GM12878 (cell line): ENCODE measurements around the gene MYOM1. TPM values are rescaled to one million over a fixed set of nuclear protein-coding genes. Genes with fewer than 3 reads are reported as not detected.

ENCODE experiments used
- BHLHE40 ChIP-seq, 2 experiments: fragments of 450-650 bp in 1 of 2; IDR thresholded peaks; 2 replicates each; pipeline ENCODE4 v1.6.1; 2011 to 2017; ENCODE audit warnings: low read depth in 2 of 2, borderline replicate concordance in 1 of 2, improper control_type of control experiment in 1 of 2, low read length in 1 of 2, mild to moderate bottlenecking in 1 of 2
- CHD1 ChIP-seq: IDR thresholded peaks from 2 replicates; pipeline ENCODE4 v1.6.1; 2012; ENCODE audit warnings: low read depth, low read length, improper control_type of control experiment
- CREB1 ChIP-seq: IDR thresholded peaks from 2 replicates; pipeline ENCODE4 v1.6.1; 2012; ENCODE audit warnings: low read depth, mild to moderate bottlenecking, inconsistent platforms
- EP300 ChIP-seq, 2 experiments: fragments of 150-350 bp in 1 of 2; IDR thresholded peaks; 2 replicates each; pipeline ENCODE4 v1.6.1; 2011 to 2012; ENCODE audit warnings: low read depth in 2 of 2, low read length in 2 of 2, borderline replicate concordance in 1 of 2, improper control_type of control experiment in 1 of 2, inconsistent platforms in 1 of 2; ENCODE audit not compliant: control insufficient read depth in 1 of 2
- ETV6 ChIP-seq, 2 experiments: fragments of 450-650 bp in 1 of 2; IDR thresholded peaks in 1 of 2; conservative IDR thresholded peaks in 1 of 2; 2 replicates each; pipeline ENCODE4 v1.6.1; 2014; ENCODE audit warnings: antibody characterized with exemption in 1 of 2, borderline replicate concordance in 1 of 2, low read depth in 1 of 2, mild to moderate bottlenecking in 1 of 2, moderate library complexity in 1 of 2
- FOS ChIP-seq: IDR thresholded peaks from 3 replicates; pipeline ENCODE4 v1.6.1; 2011; ENCODE audit warnings: borderline replicate concordance; ENCODE audit not compliant: insufficient read length; ENCODE audit errors: extremely low read depth
- HDAC2 ChIP-seq: fragments of 200-600 bp; sonication (generic); IDR thresholded peaks from 2 replicates; pipeline ENCODE4 v1.6.1; 2017
- MTA2 ChIP-seq: fragments of 450-650 bp; IDR thresholded peaks from 2 replicates; pipeline ENCODE4 v1.6.1; 2016; ENCODE audit warnings: low read depth, mild to moderate bottlenecking, moderate library complexity
- NR2C1 ChIP-seq: fragments of 450-650 bp; IDR thresholded peaks from 2 replicates; pipeline ENCODE4 v1.6.1; 2017; ENCODE audit warnings: antibody characterized with exemption, mild to moderate bottlenecking, moderate library complexity
- POLR2AphosphoS5 ChIP-seq: IDR thresholded peaks from 2 replicates; pipeline ENCODE4 v1.6.1; 2011; ENCODE audit warnings: mild to moderate bottlenecking, low read length, inconsistent platforms
- SMARCA5 ChIP-seq: fragments of 450-650 bp; IDR thresholded peaks from 2 replicates; pipeline ENCODE4 v1.6.1; 2017; ENCODE audit warnings: mild to moderate bottlenecking
- SRF ChIP-seq, 2 experiments: IDR thresholded peaks; 2 replicates each; pipeline ENCODE4 v1.6.1; 2011; ENCODE audit warnings: low read depth in 2 of 2, low read length in 2 of 2, mild to moderate bottlenecking in 1 of 2, moderate library complexity in 1 of 2
- YBX1 ChIP-seq: fragments of 450-650 bp; IDR thresholded peaks from 2 replicates; pipeline ENCODE4 v1.6.1; 2016; ENCODE audit warnings: antibody characterized with exemption
- ZBED1 ChIP-seq: IDR thresholded peaks from 2 replicates; pipeline ENCODE4 v1.6.1; 2016; ENCODE audit warnings: borderline replicate concordance
- ZNF207 ChIP-seq: fragments of 450-650 bp; IDR thresholded peaks from 2 replicates; pipeline ENCODE4 v1.6.1; 2014; ENCODE audit warnings: antibody characterized with exemption, mild to moderate bottlenecking, borderline replicate concordance
- polyA plus RNA-seq, 11 experiments: library from polyadenylated mRNA; depleted of rRNA in 4 of 11; unstranded in 6 of 11; stranded (reverse) in 5 of 11; fragments of >200 nt; fragmentation: Nextera tagmentation in 4 of 11; fragmentation: Illumina TruSeq in 1 of 11; extraction: Ambion mirVana in 4 of 11; extraction: Trizol in 1 of 11; gene quantifications; 1 replicate in 1 of 11; 2 replicates in 10 of 11; pipeline versions ENCODE4 v1.2.1 to v1.2.3, GENCODE V29; 2011 to 2016; ENCODE audit warnings: inconsistent platforms in 2 of 11, missing spikeins in 2 of 11, low read depth in 1 of 11
- total RNA-seq, 4 experiments: library from RNA; depleted of rRNA in 3 of 4; stranded (reverse); fragments of >200 nt in 3 of 4; fragmentation: Illumina TruSeq in 1 of 4; extraction: Trizol in 1 of 4; gene quantifications; 2 replicates each; pipeline versions ENCODE4 v1.2.1 to v1.2.3, GENCODE V29; 2013 to 2021
- TF ChIP-seq, protein P1 (sequence below): fragments of 450-650 bp; IDR thresholded peaks from 2 replicates; pipeline ENCODE4 v1.6.1; 2017; ENCODE audit warnings: borderline replicate concordance
- TF ChIP-seq, protein P2 (sequence below): fragments of 450-650 bp; formaldehyde crosslinking; IDR thresholded peaks from 2 replicates; pipeline ENCODE4 v1.4.0; 2022; ENCODE audit warnings: mild to moderate bottlenecking, moderate library complexity
- TF ChIP-seq, protein P3 (sequence below): IDR thresholded peaks from 2 replicates; pipeline ENCODE4 v1.6.1; 2011; ENCODE audit warnings: low read depth, mild to moderate bottlenecking, low read length, moderate library complexity, borderline replicate concordance; ENCODE audit errors: extremely low read depth
- TF ChIP-seq, protein P4 (sequence below), 3 experiments: IDR thresholded peaks in 2 of 3; conservative IDR thresholded peaks in 1 of 3; 2 replicates each; pipeline ENCODE4 v1.5.1; 2011; ENCODE audit warnings: low read depth in 3 of 3, low read length in 3 of 3, mild to moderate bottlenecking in 3 of 3, control low read depth in 2 of 3, moderate library complexity in 2 of 3, inconsistent platforms in 1 of 3, mixed read lengths in 1 of 3; ENCODE audit not compliant: control insufficient read depth in 2 of 3, insufficient read depth in 1 of 3; ENCODE audit errors: extremely low read depth in 1 of 3

MYOM1 gene
- total and polyA plus RNA-seq, 10 of the 15 experiments (the other 5 are each of a cell fraction or from before 2014, with no cell fraction given) = 0.06 to 1.0 (median 0.57) TPM

DNA sequence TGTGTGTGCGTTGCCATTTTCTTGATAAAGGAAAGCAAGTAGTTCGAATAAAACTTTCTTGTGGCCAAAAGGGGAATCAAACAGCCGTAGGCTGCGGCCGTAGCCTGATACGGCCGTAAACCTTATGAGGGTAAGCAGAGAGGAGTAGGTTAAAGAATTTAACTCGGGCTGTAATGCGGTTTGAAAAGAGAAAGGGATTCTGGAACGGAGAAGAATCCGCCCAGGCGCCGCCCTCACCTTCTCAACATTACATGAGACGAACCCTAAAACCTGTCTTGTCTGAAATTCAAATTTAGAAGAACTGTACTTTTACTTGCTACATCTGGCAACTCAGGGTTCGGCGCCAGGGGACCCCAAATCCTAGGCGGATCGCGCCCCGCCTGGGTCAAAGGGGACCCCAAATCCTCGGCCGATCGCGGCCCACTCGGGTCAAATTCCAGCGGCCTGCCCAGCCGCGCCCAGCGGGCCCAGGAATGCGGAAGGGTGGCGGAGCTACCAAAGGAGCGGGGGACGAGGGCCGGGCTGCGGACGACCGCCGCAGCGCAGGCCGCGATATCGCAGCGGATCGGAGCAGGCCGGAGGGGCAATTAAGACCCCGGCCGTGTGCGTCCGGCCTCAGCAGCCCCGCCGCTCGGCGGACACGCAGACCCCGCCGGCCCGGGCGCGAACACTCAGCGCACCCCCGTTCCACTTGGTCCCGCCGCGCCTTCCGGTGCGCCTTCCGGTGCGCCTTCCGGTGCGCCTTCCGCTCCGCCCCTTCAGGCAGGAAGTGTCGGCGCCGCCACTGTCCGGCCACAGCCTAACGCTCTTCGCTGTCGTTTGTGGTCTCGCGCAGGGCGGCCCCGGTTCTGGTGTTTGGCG is 41.8 kb upstream of the MYOM1 start, which contains the start of gene MYL12B (continued):
- TF ChIP-seq, protein P1, sequence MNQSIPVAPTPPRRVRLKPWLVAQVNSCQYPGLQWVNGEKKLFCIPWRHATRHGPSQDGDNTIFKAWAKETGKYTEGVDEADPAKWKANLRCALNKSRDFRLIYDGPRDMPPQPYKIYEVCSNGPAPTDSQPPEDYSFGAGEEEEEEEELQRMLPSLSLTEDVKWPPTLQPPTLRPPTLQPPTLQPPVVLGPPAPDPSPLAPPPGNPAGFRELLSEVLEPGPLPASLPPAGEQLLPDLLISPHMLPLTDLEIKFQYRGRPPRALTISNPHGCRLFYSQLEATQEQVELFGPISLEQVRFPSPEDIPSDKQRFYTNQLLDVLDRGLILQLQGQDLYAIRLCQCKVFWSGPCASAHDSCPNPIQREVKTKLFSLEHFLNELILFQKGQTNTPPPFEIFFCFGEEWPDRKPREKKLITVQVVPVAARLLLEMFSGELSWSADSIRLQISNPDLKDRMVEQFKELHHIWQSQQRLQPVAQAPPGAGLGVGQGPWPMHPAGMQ = no peak
- TF ChIP-seq, protein P2, sequence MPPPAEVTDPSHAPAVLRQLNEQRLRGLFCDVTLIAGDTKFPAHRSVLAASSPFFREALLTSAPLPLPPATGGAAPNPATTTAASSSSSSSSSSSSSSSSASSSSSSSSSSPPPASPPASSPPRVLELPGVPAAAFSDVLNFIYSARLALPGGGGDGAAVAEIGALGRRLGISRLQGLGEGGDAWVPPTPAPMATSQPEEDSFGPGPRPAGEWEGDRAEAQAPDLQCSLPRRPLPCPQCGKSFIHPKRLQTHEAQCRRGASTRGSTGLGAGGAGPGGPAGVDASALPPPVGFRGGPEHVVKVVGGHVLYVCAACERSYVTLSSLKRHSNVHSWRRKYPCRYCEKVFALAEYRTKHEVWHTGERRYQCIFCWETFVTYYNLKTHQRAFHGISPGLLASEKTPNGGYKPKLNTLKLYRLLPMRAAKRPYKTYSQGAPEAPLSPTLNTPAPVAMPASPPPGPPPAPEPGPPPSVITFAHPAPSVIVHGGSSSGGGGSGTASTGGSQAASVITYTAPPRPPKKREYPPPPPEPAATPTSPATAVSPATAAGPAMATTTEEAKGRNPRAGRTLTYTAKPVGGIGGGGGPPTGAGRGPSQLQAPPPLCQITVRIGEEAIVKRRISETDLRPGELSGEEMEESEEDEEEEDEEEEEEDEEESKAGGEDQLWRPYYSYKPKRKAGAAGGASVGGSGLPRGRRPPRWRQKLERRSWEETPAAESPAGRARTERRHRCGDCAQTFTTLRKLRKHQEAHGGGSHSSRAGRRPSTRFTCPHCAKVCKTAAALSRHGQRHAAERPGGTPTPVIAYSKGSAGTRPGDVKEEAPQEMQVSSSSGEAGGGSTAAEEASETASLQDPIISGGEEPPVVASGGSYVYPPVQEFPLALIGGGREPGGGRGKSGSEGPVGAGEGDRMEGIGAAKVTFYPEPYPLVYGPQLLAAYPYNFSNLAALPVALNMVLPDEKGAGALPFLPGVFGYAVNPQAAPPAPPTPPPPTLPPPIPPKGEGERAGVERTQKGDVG (CRISPR knock-in tag) = no peak
- no peak for TF ChIP-seq EP300 (IDR thresholded peaks at IDR 0.05; ENCODE audit: borderline replicate concordance in 1 of 2, control insufficient read depth in 1 of 2, low read depth in 2 of 2, low read length in 2 of 2)
- TF ChIP-seq, protein P3, sequence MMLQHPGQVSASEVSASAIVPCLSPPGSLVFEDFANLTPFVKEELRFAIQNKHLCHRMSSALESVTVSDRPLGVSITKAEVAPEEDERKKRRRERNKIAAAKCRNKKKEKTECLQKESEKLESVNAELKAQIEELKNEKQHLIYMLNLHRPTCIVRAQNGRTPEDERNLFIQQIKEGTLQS = no peak
- TF ChIP-seq ZNF207 = peak; percentile 99
- TF ChIP-seq SRF (IDR thresholded peaks at IDR 0.05; ENCODE audit: low read depth in 2 of 2, low read length in 2 of 2) = 0 out of 4 replicates have a peak, but pooled peaks of 1 of the 2 experiments have one; percentile 40
- peak in 1 of 2 experiments; percentile 95; a peak in 2 of 4 replicates for TF ChIP-seq ETV6 (conservative IDR thresholded peaks at IDR 0.05 in 1 of 2, IDR thresholded peaks at IDR 0.05 in 1 of 2; ENCODE audit: borderline replicate concordance in 1 of 2, low read depth in 1 of 2)
- TF ChIP-seq, protein P4, sequence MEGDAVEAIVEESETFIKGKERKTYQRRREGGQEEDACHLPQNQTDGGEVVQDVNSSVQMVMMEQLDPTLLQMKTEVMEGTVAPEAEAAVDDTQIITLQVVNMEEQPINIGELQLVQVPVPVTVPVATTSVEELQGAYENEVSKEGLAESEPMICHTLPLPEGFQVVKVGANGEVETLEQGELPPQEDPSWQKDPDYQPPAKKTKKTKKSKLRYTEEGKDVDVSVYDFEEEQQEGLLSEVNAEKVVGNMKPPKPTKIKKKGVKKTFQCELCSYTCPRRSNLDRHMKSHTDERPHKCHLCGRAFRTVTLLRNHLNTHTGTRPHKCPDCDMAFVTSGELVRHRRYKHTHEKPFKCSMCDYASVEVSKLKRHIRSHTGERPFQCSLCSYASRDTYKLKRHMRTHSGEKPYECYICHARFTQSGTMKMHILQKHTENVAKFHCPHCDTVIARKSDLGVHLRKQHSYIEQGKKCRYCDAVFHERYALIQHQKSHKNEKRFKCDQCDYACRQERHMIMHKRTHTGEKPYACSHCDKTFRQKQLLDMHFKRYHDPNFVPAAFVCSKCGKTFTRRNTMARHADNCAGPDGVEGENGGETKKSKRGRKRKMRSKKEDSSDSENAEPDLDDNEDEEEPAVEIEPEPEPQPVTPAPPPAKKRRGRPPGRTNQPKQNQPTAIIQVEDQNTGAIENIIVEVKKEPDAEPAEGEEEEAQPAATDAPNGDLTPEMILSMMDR (IDR thresholded peaks at IDR 0.05 in 2 of 3, conservative IDR thresholded peaks at IDR 0.05 in 1 of 3; ENCODE audit: control insufficient read depth in 2 of 3, extremely low read depth in 1 of 3, insufficient read depth in 1 of 3, low read depth in 3 of 3, low read length in 3 of 3) = no peak
- no peak; the same call in 1 of the 2 replicates for TF ChIP-seq MTA2
- no peak for TF ChIP-seq HDAC2
- peak; percentile 93 to 99 for TF ChIP-seq BHLHE40 (IDR thresholded peaks at IDR 0.05; ENCODE audit: borderline replicate concordance in 1 of 2, low read depth in 2 of 2, low read length in 1 of 2)
- peak; percentile 51; the same call in 1 of the 2 replicates for TF ChIP-seq CREB1
- no peak for TF ChIP-seq ZBED1
- no peak for TF ChIP-seq FOS
- TF ChIP-seq YBX1 = no peak
- TF ChIP-seq POLR2AphosphoS5 = peak; percentile 84; the same call in 1 of the 2 replicates
- TF ChIP-seq SMARCA5 = no peak
- TF ChIP-seq CHD1 = peak; percentile 97
- peak; percentile 70 for TF ChIP-seq NR2C1
